WTC11 (cell line): Measurements from ENCODE around the gene ARMC9. TPM values are rescaled to one million over a fixed set of nuclear protein-coding genes. Genes with fewer than 3 reads are reported as not detected.
A peak's percentile ranks its signal among the peaks of the same experiment; 100 is the strongest.

Source experiments
- ATF6 ChIP-seq: sonication (generic); formaldehyde crosslinking; IDR thresholded peaks from 2 replicates; pipeline ENCODE4 v1.8.1; 2023; ENCODE audit warnings: mild to moderate bottlenecking, missing genetic modification reagents
- CREB1 ChIP-seq: sonication (generic); formaldehyde crosslinking; IDR thresholded peaks from 2 replicates; pipeline ENCODE4 v1.8.0; 2023; ENCODE audit warnings: mild to moderate bottlenecking, missing genetic modification reagents
- CREM ChIP-seq: sonication (generic); formaldehyde crosslinking; IDR thresholded peaks from 2 replicates; pipeline ENCODE4 v1.8.1; 2022; ENCODE audit warnings: mild to moderate bottlenecking, missing genetic modification reagents, moderate library complexity
- E2F1 ChIP-seq: sonication (generic); formaldehyde crosslinking; IDR thresholded peaks from 2 replicates; pipeline ENCODE4 v1.8.0; 2022; ENCODE audit warnings: mild to moderate bottlenecking, missing genetic modification reagents
- E2F5 ChIP-seq: sonication (generic); formaldehyde crosslinking; IDR thresholded peaks from 2 replicates; pipeline ENCODE4 v1.8.1; 2022; ENCODE audit warnings: mild to moderate bottlenecking, moderate library complexity, missing genetic modification reagents
- ESRRA ChIP-seq: sonication (generic); formaldehyde crosslinking; IDR thresholded peaks from 2 replicates; pipeline ENCODE4 v1.8.1; 2022; ENCODE audit warnings: mild to moderate bottlenecking, missing genetic modification reagents, borderline replicate concordance
- ETV6 ChIP-seq: sonication (generic); formaldehyde crosslinking; IDR thresholded peaks from 2 replicates; pipeline ENCODE4 v1.8.1; 2022; ENCODE audit warnings: mild to moderate bottlenecking, missing genetic modification reagents
- IRF1 ChIP-seq: sonication (generic); formaldehyde crosslinking; IDR thresholded peaks from 2 replicates; pipeline ENCODE4 v1.8.0; 2023; ENCODE audit warnings: missing genetic modification reagents
- JUN ChIP-seq: sonication (generic); formaldehyde crosslinking; IDR thresholded peaks from 2 replicates; pipeline ENCODE4 v1.8.0; 2023; ENCODE audit warnings: mild to moderate bottlenecking, missing genetic modification reagents
- MLX ChIP-seq: sonication (generic); formaldehyde crosslinking; IDR thresholded peaks from 2 replicates; pipeline ENCODE4 v1.8.1; 2023; ENCODE audit warnings: mild to moderate bottlenecking, missing genetic modification reagents, moderate library complexity
- NFYB ChIP-seq: sonication (generic); formaldehyde crosslinking; conservative IDR thresholded peaks from 2 replicates; pipeline ENCODE4 v1.8.0; 2022; ENCODE audit warnings: low read depth, missing genetic modification reagents
- NR1H2 ChIP-seq: sonication (generic); formaldehyde crosslinking; IDR thresholded peaks from 2 replicates; pipeline ENCODE4 v1.9.0; 2021; ENCODE audit warnings: mild to moderate bottlenecking, moderate library complexity, missing genetic modification reagents
- NR2C2 ChIP-seq: sonication (generic); formaldehyde crosslinking; IDR thresholded peaks from 2 replicates; pipeline ENCODE4 v1.8.0; 2022; ENCODE audit warnings: mild to moderate bottlenecking, missing genetic modification reagents
- SMAD4 ChIP-seq: sonication (generic); formaldehyde crosslinking; IDR thresholded peaks from 2 replicates; pipeline ENCODE4 v1.8.0; 2022; ENCODE audit warnings: mild to moderate bottlenecking, missing genetic modification reagents
- STAT6 ChIP-seq: sonication (generic); formaldehyde crosslinking; conservative IDR thresholded peaks from 2 replicates; pipeline ENCODE4 v1.8.1; 2023; ENCODE audit warnings: mild to moderate bottlenecking, low read depth, missing genetic modification reagents, moderate library complexity
- ZNF232 ChIP-seq: sonication (generic); formaldehyde crosslinking; IDR thresholded peaks from 2 replicates; pipeline ENCODE4 v1.8.0; 2022; ENCODE audit warnings: mild to moderate bottlenecking, missing genetic modification reagents
- ZNF317 ChIP-seq: sonication (generic); formaldehyde crosslinking; IDR thresholded peaks from 2 replicates; pipeline ENCODE4 v1.8.1; 2023; ENCODE audit warnings: low read depth, mild to moderate bottlenecking, moderate library complexity, missing genetic modification reagents, borderline replicate concordance
- ZNF512 ChIP-seq: sonication (generic); formaldehyde crosslinking; IDR thresholded peaks from 2 replicates; pipeline ENCODE4 v1.8.1; 2022; ENCODE audit warnings: missing genetic modification reagents, borderline replicate concordance
- ZNF532 ChIP-seq: fragments of 250-450 bp; sonication (Bioruptor Pico); IDR thresholded peaks from 2 replicates; pipeline ENCODE4 v1.9.0; 2021; ENCODE audit warnings: mild to moderate bottlenecking, borderline replicate concordance
- ZSCAN18 ChIP-seq: fragments of 250-450 bp; sonication (Bioruptor Pico); IDR thresholded peaks from 2 replicates; pipeline ENCODE4 v2.1.2; 2022; ENCODE audit warnings: mild to moderate bottlenecking, moderate library complexity
- total RNA-seq: library from RNA; stranded (reverse); gene quantifications from 3 replicates; pipeline ENCODE4 v1.2.3, GENCODE V29; 2021

ARMC9 gene
- total RNA-seq, 1 experiment from 2014 or later = 34.9 TPM

- TF ChIP-seq IRF1 = no peak
- TF ChIP-seq ETV6 (CRISPR knock-in tag) = peak; percentile 74
- TF ChIP-seq ZNF317 = no peak
- no peak for TF ChIP-seq MLX (CRISPR knock-in tag)
- TF ChIP-seq SMAD4 = no peak
- TF ChIP-seq CREB1 (CRISPR knock-in tag) = no peak
- no peak; the same call in 1 of the 2 replicates for TF ChIP-seq JUN (CRISPR knock-in tag)
- no peak for TF ChIP-seq NR2C2 (CRISPR knock-in tag)
- TF ChIP-seq ATF6 (CRISPR knock-in tag) = no peak
- TF ChIP-seq E2F5 (CRISPR knock-in tag) = no peak
- 0 out of 2 replicates have a peak, but pooled peaks have one; percentile 75 for TF ChIP-seq STAT6
- no peak for TF ChIP-seq NR1H2 (CRISPR knock-in tag)
- TF ChIP-seq ZNF232 (CRISPR knock-in tag) = no peak
- TF ChIP-seq CREM (CRISPR knock-in tag) = 0 out of 2 replicates have a peak, but pooled peaks have one; percentile 38
- no peak for TF ChIP-seq E2F1
- no peak for TF ChIP-seq ZNF532 (CRISPR knock-in tag)
- peak; percentile 86 for TF ChIP-seq NFYB (CRISPR knock-in tag)
- TF ChIP-seq ZSCAN18 (CRISPR knock-in tag) = no peak
- TF ChIP-seq ZNF512 (CRISPR knock-in tag) = no peak
- TF ChIP-seq ESRRA (CRISPR knock-in tag) = no peak
These were observed at the start of gene ARMC9 (continued) for GRCh38 chr2:231198291-231199173.
